Epithelial cell of prostate (primary cell): Measurements from ENCODE around the gene PSMD13.
"Not testable (repeated sequence)": the region's sequence is repeated elsewhere in the genome, so short reads cannot be mapped to it uniquely, and the experiment has no call there.

Experiments used
- DNase-seq: peaks from one replicate; pipeline ENCODE4 v3.0.0-alpha.2; 2011; ENCODE audit warnings: low read depth, low spot score
- H3K27ac ChIP-seq: fragments of 450-650 bp; 2 replicates; pipeline ENCODE4 v1.5.1; 2017; ENCODE audit warnings: mild to moderate bottlenecking

The PSMD13 gene

DNA sequence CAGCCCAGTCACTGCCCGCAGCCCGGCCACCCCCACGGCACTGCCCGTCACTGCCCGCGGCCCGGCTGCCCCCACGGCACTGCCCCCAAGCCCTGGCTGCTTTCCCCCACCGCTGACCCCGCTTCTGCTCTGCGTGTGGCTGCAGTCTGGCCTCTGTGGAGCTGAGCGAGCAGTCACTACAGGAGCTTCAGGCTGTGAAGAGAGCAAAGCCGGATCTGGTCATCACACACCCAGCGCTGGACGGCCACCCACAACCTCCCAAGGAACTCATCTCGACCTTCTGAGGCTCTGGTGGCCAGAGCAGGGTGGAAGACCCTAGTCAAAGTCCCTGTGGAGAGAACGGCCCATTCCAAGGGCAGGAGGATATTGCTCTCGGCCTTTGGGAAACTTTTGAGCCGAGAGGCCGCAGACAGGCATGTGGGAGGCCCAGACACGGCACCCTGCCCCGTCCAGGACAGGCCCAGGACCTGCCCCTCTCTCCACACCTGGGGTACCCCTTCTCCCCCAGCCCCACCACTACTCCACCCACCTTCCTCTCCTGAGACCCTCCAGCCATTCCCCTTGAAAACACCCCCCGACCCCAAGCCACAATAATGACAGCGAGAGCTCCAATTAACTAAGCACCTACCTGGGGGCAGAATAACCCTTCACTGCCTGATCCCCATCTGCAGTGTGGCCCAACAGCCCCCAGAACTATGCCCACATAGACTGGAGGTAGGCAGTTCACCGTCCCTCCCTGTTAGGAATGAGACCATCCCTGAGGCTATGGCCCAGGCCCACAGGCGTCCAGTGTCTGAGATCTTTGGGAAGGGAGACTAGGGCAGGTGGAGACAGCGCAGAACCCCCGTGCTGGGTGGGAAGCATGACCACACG is 48.5 kb downstream of the PSMD13 start:
- H3K27ac ChIP-seq, result no peak overlapping the region
- DNase-seq, result no peak

GRCh38 chr11:285894-286220 is 49.1 kb downstream of the PSMD13 start:
- DNase-seq, result no peak
- H3K27ac ChIP-seq, result no peak overlapping the region

- not testable (repeated sequence) for DNase-seq, H3K27ac ChIP-seq
Observed at GRCh38 chr11:286977-287820, 50.4 kb downstream of the PSMD13 start.

GRCh38 chr11:287821-288477 is 51.2 kb downstream of the PSMD13 start:
- no peak overlapping the region for H3K27ac ChIP-seq

GRCh38 chr11:288478-289397 is 52.0 kb downstream of the PSMD13 start, which contains the start of gene PGGHG:
PGGHG (plus strand) TSS chr11:289126; CDS start chr11:289817, 691 bp downstream.
- no peak for DNase-seq
- H3K27ac ChIP-seq, result no peak within 1 kb of the TSS

More at GRCh38 chr11:287821-288477, 51.2 kb downstream of the PSMD13 start:
- no peak for DNase-seq

- no peak overlapping the region for H3K27ac ChIP-seq
- DNase-seq, result no peak
Observed at GRCh38 chr11:289398-289711, 52.6 kb downstream of the PSMD13 start.

DNA sequence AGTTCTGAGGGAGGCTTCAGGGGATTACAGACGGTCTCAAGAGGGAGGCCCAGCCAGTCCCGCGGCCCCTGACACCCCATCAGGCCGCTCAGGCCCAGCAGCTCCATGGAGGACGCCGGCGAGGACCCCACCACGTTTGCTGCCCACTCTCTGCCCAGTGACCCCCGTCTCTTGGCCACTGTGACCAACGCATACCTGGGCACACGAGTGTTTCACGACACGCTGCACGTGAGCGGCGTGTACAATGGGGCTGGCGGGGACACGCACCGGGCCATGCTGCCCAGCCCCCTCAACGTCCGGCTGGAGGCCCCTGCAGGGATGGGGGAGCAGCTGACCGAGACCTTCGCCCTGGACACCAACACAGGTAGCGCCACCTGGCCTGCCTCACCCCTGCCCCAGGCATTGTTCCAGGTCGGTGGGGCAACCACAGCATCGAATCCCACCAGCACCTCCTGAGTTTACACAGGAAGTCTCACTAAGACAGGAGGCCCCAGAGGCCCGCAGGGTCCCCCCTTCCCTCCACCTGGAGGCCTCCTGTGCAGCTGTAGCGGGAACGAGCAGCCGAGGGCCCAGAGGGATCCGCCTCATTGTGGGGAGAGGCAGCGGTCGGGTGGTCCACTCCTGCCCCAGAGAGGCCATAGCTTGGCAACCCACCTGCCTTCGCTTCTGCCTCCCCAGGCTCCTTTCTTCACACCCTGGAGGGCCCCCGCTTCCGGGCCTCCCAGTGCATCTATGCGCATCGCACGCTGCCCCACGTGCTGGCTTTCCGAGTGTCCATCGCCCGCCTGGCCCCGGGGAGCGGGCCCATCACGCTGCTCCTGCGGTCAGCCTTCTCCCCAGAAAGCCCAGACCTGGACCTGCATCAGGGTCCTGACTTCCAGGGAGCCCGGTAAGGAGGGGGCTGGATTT is 53.2 kb downstream of the PSMD13 start:
- H3K27ac ChIP-seq, result no peak overlapping the region
- no peak for DNase-seq

DNA sequence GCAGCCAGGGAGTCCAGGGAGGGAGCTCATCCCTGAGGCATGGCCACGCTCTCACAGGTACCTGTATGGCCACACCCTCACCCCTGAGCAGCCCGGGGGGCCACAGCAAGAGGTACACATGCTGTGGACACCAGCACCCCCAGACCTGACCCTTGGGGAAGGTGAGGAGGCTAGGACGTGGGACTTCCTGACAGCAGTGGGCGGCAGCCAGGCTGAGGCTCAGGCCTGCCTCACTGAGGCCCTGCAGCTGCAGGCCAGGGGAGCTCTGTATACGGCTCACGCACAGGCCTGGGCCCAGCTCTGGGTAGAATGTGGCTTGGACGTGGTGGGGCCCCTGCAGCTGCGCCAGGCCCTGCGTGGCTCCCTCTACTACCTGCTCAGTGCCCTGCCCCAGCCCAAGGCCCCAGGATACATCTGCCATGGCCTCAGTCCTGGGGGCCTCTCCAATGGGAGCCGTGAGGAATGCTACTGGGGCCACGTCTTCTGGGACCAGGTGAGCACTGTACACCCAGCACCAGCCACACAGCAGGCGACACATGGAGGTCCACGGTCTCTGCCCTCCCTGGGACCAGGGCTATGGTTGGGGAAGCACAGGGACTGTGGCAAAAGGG is 54.0 kb downstream of the PSMD13 start:
- no peak overlapping the region for H3K27ac ChIP-seq
- DNase-seq, result no peak

DNA sequence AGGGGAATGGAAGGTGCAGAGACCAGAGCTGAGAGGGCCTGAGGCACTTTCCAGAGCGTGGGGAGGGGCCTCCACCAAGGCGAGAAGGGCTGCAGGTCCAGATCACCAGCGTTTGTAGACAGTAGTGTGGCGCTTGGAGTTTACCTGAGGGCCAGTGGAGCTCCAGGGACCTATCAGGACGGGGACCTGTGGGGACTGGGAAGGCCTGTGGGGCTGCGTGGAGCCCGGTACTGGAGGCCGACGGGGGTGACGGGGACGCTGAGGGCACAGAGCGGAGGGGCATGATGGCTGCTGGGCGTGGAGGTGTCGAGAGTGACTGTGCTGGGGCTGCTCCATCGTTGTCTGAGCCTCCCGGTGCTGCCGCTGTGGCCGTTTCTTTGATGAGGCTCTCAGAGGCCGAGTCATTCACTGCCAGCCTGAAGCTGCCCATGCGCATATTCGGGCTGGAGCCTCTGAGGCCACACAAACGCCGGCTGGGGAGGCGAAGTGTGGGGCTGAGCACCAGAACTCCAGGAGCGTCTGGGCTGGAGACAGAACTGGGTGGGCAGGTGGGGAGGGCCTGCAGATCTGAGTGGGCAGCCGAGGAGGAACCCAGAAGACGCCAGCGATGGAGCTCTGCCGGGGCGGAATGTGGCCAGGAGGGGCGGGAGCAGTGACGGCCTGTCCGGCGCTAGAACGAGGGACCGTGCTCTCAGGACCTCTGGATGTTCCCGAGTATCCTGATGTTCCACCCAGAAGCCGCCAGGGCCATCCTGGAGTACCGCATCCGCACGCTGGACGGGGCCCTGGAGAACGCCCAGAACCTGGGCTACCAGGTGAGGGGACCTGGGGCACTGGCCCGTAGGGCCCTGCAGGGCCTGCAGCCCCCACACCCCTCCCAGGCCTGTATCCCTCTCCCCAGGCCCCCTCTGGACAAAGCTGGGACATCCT is 54.8 kb downstream of the PSMD13 start:
- H3K27ac ChIP-seq, result no peak overlapping the region
- no peak for DNase-seq

DNA sequence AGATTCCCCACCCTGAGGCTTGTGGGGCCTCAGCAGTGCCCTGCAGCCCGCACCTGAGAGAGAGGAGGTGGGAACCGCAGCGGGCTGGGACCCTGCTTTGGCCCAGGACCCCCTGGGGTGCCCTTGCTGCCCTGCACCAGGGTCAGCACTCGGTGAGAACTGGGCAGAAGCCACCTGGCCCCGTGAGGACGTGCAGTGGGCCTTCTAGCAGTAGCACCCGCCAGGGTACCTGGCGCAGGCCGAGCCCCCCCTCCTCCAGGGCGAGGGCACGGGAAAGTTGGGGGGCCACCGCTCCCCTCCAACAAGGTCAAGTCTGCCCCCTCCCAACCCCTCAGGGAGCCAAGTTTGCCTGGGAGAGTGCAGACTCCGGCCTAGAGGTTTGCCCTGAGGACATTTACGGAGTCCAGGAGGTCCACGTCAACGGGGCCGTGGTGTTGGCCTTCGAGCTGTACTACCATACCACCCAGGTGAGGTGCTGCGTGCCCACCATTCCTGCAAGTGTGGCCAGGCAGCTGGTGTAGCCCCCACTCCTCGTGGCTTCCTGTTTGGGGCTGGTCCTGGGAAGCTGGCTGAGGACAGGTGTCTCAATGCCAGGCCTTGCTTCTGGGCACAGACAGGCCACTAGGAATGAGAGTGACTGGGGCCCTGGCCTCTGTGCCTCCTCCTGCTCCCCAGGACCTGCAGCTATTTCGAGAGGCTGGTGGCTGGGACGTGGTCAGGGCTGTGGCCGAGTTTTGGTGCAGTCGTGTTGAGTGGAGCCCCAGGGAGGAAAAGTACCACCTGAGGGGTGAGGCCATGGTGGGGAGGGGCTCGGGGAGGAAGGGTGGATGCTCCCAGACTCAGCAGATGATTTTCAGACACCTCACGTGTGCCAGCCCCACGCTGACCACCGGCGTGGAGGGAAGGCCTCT is 55.7 kb downstream of the PSMD13 start:
- no peak overlapping the region for H3K27ac ChIP-seq
- DNase-seq, result no peak

DNA sequence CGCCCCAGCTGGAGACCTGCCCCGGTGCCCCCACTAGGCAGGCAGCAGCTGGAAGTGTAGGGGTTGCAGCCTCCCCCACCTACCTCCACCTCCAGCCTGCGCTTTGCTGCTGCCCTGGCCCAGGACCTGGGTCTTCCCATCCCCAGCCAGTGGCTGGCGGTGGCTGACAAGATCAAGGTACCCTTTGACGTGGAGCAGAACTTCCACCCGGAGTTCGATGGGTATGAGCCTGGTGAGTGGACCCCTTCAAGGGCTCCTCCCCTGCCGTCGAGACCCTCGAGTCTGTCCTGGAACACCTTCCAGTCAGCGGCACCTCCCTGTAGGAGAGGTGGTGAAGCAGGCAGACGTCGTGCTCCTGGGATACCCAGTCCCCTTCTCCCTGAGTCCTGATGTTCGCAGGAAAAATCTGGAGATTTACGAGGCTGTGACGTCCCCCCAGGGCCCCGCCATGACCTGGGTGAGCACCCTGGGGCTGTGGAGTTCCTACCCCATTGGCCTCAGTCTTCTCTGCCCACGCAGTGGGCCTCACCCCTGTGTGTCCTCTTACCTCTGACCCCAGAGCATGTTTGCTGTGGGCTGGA is 56.6 kb downstream of the PSMD13 start:
- DNase-seq, result no peak
- no peak overlapping the region for H3K27ac ChIP-seq

GRCh38 chr11:293852-294661 is 57.3 kb downstream of the PSMD13 start:
- no peak overlapping the region for H3K27ac ChIP-seq
- DNase-seq, result no peak

- no peak overlapping the region for H3K27ac ChIP-seq
- DNase-seq, result no peak
Observed at GRCh38 chr11:294780-295179, 58.0 kb downstream of the PSMD13 start.

GRCh38 chr11:295351-296170 is 58.8 kb downstream of the PSMD13 start:
- H3K27ac ChIP-seq, result no peak overlapping the region
- no peak for DNase-seq
